SK-N-SH treated with all-trans-retinoic acid at 6 μM for 48 hours (cell line): ENCODE results near the gene CD40LG.

Experiments
- ARNTL ChIP-seq: fragments of 450-650 bp; formaldehyde crosslinking; IDR thresholded peaks from 2 replicates; pipeline ENCODE4 v1.5.0; 2020; ENCODE audit warnings: low read depth, mild to moderate bottlenecking, moderate library complexity, borderline replicate concordance
- ISL1 ChIP-seq: fragments of 250-450 bp; sonication (Bioruptor Pico); IDR thresholded peaks from 2 replicates; pipeline ENCODE4 v2.1.2; 2022; ENCODE audit warnings: mild to moderate bottlenecking, moderate library complexity
- RARB ChIP-seq: fragments of 250-450 bp; sonication (Bioruptor Pico); IDR thresholded peaks from 2 replicates; pipeline ENCODE4 v1.8.0; 2021; ENCODE audit warnings: mild to moderate bottlenecking, moderate library complexity
- TCF4 ChIP-seq: fragments of 250-450 bp; sonication (Bioruptor Pico); IDR thresholded peaks from 2 replicates; pipeline ENCODE4 v1.8.0; 2021; ENCODE audit warnings: mild to moderate bottlenecking, moderate library complexity, borderline replicate concordance
- ZFP30 ChIP-seq: fragments of 450-650 bp; formaldehyde crosslinking; IDR thresholded peaks from 2 replicates; pipeline ENCODE4 v1.5.0; 2022; ENCODE audit warnings: mild to moderate bottlenecking, moderate library complexity
- ZNF8 ChIP-seq: fragments of 450-650 bp; formaldehyde crosslinking; IDR thresholded peaks from 2 replicates; pipeline ENCODE4 v1.5.0; 2020; ENCODE audit warnings: mild to moderate bottlenecking, moderate library complexity
- TF ChIP-seq, protein P1 (sequence below): fragments of 250-450 bp; sonication (Bioruptor Pico); IDR thresholded peaks from 2 replicates; pipeline ENCODE4 v1.8.0; 2020; ENCODE audit warnings: mild to moderate bottlenecking, moderate library complexity, borderline replicate concordance
- TF ChIP-seq, protein P2 (sequence below): fragments of 250-450 bp; sonication (Bioruptor Pico); IDR thresholded peaks from 2 replicates; pipeline ENCODE4 v1.5.1; 2021; ENCODE audit warnings: mild to moderate bottlenecking, moderate library complexity
- TF ChIP-seq, protein P3 (sequence below): fragments of 250-450 bp; sonication (Bioruptor Pico); IDR thresholded peaks from 2 replicates; pipeline ENCODE4 v1.5.1; 2020; ENCODE audit warnings: low read depth, mild to moderate bottlenecking, moderate library complexity
- TF ChIP-seq, protein P4 (sequence below): fragments of 250-450 bp; sonication (Bioruptor Pico); IDR thresholded peaks from 2 replicates; pipeline ENCODE4 v1.5.0; 2020; ENCODE audit warnings: mild to moderate bottlenecking, moderate library complexity

DNA sequence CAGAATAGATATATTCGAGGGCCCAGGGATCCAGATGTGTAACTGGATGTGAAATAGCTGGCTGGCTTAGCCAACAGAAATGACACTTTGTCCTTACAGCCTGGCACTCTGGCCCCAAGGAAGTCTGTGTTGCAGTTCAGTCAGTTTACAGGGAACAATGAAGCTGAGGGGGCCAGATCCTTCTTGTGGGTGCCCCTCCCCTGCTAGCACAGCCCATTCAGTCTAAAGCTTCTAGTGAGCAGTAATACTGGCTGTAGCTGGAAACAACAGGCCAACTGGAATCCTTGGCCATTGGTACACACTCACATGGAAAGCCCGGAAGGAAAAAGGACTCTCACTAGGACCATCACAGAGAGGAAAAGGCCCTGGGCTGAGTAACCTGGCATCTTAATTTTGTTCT lies 22.7 kb upstream of the CD40LG start:
- TF ChIP-seq ZNF8 (CRISPR knock-in tag) (no peak), TCF4 (no peak), RARB (CRISPR knock-in tag) (no peak), ZFP30 (CRISPR knock-in tag) (no peak), ISL1 (CRISPR knock-in tag) (no peak), ARNTL (CRISPR knock-in tag) (no peak)
- TF ChIP-seq, protein P1, sequence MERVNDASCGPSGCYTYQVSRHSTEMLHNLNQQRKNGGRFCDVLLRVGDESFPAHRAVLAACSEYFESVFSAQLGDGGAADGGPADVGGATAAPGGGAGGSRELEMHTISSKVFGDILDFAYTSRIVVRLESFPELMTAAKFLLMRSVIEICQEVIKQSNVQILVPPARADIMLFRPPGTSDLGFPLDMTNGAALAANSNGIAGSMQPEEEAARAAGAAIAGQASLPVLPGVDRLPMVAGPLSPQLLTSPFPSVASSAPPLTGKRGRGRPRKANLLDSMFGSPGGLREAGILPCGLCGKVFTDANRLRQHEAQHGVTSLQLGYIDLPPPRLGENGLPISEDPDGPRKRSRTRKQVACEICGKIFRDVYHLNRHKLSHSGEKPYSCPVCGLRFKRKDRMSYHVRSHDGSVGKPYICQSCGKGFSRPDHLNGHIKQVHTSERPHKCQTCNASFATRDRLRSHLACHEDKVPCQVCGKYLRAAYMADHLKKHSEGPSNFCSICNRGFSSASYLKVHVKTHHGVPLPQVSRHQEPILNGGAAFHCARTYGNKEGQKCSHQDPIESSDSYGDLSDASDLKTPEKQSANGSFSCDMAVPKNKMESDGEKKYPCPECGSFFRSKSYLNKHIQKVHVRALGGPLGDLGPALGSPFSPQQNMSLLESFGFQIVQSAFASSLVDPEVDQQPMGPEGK (CRISPR knock-in tag), result no peak
- TF ChIP-seq, protein P2, sequence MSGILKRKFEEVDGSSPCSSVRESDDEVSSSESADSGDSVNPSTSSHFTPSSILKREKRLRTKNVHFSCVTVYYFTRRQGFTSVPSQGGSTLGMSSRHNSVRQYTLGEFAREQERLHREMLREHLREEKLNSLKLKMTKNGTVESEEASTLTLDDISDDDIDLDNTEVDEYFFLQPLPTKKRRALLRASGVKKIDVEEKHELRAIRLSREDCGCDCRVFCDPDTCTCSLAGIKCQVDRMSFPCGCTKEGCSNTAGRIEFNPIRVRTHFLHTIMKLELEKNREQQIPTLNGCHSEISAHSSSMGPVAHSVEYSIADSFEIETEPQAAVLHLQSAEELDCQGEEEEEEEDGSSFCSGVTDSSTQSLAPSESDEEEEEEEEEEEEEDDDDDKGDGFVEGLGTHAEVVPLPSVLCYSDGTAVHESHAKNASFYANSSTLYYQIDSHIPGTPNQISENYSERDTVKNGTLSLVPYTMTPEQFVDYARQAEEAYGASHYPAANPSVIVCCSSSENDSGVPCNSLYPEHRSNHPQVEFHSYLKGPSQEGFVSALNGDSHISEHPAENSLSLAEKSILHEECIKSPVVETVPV (CRISPR knock-in tag), result no peak
- TF ChIP-seq, protein P3, sequence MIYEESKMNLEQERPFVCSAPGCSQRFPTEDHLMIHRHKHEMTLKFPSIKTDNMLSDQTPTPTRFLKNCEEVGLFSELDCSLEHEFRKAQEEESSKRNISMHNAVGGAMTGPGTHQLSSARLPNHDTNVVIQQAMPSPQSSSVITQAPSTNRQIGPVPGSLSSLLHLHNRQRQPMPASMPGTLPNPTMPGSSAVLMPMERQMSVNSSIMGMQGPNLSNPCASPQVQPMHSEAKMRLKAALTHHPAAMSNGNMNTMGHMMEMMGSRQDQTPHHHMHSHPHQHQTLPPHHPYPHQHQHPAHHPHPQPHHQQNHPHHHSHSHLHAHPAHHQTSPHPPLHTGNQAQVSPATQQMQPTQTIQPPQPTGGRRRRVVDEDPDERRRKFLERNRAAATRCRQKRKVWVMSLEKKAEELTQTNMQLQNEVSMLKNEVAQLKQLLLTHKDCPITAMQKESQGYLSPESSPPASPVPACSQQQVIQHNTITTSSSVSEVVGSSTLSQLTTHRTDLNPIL, result no peak
- TF ChIP-seq, protein P4, sequence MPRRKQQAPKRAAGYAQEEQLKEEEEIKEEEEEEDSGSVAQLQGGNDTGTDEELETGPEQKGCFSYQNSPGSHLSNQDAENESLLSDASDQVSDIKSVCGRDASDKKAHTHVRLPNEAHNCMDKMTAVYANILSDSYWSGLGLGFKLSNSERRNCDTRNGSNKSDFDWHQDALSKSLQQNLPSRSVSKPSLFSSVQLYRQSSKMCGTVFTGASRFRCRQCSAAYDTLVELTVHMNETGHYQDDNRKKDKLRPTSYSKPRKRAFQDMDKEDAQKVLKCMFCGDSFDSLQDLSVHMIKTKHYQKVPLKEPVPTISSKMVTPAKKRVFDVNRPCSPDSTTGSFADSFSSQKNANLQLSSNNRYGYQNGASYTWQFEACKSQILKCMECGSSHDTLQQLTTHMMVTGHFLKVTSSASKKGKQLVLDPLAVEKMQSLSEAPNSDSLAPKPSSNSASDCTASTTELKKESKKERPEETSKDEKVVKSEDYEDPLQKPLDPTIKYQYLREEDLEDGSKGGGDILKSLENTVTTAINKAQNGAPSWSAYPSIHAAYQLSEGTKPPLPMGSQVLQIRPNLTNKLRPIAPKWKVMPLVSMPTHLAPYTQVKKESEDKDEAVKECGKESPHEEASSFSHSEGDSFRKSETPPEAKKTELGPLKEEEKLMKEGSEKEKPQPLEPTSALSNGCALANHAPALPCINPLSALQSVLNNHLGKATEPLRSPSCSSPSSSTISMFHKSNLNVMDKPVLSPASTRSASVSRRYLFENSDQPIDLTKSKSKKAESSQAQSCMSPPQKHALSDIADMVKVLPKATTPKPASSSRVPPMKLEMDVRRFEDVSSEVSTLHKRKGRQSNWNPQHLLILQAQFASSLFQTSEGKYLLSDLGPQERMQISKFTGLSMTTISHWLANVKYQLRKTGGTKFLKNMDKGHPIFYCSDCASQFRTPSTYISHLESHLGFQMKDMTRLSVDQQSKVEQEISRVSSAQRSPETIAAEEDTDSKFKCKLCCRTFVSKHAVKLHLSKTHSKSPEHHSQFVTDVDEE (CRISPR knock-in tag), result no peak
